Measurements from ENCODE around the gene OPA1. TPM values are rescaled to one million over a fixed set of nuclear protein-coding genes. Genes with fewer than 3 reads are reported as not detected.

Gene OPA1
- total RNA-seq, 1 donor from 2014 or later, result 61.1 TPM

GRCh38 chr3:193711166-193711485, 118.1 kb downstream of the OPA1 start:
- DNase-seq, result no peak

DNA sequence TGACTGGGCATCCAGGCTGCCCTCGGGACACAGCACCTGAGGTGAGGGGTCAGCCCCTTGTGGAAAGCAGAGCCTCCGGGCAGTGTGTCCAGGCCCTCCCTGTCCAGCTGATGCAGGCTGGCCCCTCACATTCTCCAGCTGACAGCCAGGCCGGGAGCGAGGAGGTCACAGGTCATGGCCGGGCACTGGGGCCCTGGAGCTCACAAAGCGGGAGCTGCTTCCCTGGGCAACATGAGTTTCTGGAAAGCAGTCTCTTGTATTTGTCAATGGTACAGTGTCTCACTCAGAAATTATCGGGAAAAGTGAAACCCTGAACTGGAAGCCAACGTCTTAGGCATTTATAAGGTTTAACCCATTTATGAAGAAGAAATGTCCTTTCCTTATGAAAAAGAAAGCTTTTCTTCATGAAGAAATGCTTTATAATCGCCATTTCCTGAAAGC, 118.5 kb downstream of the OPA1 start:
- DNase-seq, result no peak

DNA sequence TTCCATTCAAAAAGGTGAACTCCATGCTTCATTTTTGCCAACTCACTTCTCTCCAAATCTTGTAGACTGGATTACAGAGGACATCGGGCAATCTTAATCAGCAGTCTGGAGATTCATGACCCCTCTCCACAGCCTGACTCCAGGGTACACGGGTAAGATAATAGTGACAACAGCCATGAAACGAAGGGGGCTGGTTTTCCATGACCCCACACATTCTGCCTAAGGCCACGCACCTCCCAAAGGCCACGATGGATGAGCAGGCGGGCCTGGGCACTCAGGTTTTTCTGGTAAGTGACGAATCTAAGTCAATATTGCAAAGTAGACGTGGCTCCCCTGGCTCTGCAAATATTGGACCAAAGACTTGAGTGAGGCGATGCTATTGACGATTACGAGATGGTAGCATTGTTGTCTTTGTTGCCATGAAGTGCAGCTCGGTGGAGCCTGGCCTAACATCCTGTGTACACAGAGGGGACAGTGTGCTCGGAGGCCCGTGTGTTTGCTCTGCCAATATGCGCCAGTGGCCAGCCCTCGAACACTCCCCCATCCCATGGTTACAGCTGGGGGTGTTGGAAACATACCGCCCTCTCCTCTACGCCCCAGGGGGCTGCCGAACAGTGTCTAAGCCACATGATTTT, 119.1 kb downstream of the OPA1 start:
- DNase-seq, result no peak

DNA sequence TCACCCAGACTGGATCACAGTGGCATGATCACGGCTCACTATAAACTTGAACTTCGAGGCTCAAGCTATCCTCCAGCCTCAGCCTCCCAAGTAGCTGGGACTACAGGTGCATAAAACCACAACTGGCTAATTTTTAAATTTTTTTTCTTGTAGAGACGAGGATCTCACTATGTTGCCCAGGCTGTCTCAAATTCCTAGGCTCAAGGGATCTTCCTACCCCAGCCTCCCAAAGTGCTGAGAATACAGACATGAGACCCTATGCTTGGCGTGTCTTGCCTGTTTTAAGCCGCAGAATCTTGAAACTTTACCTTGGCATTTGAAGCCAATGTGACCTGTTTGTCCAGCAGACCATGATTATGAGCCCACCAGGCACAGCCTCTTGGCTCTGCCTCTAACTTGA, 119.9 kb downstream of the OPA1 start:
- DNase-seq, result no peak

DNA sequence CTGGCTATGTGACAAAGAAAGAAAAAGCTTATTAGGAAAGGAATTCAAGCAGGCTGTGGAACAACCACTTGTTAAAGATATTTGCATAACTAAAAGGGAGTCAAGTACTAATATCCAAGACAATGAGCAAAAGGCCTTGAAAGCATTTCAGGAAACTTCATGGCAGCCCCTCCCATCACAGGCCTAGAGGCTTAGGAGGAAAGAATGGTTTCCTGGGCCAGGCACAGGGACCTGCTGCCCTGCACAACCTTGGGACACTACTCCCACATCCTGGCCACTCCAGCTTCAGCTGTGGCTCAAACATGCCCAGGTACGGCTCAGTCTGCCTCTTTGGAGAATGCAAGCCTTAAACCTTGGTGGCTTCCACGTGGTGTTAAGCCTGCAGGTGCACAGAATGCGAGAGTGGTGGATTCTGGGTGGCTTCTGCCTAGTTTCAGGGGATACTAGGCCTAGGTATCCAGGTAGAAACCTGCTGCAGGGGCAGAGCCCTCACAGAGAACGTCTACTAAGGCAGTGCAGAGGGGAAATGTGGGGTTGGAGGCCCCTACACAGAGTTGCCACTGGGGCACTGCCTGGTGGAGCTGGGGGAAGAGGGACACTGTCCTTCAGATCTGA, 121.6 kb downstream of the OPA1 start:
- DNase-seq, result no peak

- DNase-seq, result no peak
These were observed 123.1 kb downstream of the OPA1 start for GRCh38 chr3:193716150-193716549.

DNA sequence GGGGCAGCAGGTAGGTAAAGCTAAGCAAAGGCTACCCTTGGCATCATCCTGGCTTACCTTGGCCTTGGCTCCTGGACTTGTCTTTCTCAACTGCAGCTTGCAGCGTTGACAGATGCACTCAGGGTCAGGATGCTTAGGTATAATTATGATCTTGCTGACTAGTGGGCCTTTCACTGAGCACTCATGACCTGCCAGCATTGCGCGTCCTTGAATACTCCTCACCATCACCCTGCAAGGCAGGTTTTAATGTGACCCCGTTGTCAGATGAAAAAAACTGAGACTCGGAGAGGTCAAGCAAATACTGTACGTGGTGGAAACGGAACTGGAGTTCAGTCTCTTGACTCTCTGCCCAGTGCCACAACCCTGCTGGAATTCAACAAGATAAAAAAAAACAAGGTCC, 126.7 kb downstream of the OPA1 start:
- no peak for DNase-seq

- no peak for DNase-seq
These were observed 127.2 kb downstream of the OPA1 start for GRCh38 chr3:193720169-193720568.

- no peak for DNase-seq
These were observed 129.6 kb downstream of the OPA1 start for GRCh38 chr3:193722566-193722965.

DNA sequence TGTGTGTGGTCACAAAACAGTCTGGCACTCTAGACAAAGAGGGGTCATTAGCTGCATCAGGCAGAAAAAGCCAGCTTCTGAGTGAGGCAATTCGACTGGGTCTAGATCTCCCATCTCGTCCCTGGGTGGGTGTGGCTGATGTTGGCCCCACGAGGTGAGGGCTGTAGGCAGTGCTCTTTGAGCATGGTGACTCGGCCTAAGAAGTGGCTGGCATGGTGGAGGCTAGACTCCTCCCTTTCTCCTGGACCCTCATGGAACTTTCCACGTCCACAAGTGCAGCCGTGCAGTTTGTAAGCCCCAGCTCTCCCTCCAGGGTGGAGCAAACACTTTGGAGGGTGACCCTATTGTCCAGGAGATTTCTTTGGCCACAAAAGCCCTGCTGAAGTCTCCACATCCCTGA, 134.1 kb downstream of the OPA1 start:
- DNase-seq, result no peak

DNA sequence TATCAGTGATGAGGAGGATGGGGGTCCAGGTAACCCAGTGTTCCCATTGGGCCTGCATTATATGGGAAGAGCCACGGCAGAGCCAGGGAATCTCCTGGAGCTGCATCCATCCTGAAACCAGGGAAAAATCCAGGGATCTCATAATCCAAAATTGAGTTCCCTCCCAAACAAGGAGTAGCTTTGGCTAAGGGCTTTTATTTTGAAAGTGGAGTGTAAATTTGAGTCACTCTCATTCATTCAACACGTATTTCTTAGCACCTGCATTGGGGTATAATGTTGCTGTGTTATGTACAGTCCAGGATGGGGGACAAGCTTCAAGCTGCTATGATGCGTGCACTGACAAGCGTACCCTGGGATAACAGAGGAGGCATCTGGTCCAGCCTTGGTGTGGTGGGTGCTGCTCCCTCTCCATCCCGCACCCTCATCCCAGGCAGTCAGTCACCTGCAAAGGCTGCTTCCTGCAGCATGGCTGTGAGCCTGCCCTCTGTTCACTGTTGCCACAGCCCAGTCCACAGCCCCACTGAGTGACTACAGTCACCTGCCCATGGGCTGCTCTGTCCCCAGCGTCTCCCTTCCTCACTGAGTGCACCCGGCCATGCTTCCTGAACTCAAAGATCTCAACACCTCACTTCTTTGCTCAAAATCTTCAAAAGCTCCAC, 135.6 kb downstream of the OPA1 start:
- DNase-seq, result no peak

DNA sequence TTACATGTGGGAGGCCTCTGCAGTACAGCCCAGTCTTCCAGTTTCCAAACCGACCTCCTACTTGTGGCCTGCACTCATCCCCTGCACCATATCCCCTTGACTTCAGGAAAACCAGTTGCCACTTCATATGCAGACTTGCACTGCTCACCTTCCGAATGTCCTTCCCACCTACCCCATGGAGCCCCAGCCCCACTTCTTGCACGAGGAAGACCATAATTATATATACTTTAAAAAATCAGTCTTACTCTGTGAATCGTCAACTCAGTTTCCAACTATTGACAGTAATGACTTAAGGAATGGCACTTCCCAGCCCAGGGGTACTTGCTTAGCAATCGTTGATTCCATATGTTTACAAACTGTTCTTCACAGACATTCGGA, 136.1 kb downstream of the OPA1 start:
- no peak for DNase-seq

- DNase-seq, result no peak
These were observed 136.6 kb downstream of the OPA1 start for GRCh38 chr3:193729601-193730000.

DNA sequence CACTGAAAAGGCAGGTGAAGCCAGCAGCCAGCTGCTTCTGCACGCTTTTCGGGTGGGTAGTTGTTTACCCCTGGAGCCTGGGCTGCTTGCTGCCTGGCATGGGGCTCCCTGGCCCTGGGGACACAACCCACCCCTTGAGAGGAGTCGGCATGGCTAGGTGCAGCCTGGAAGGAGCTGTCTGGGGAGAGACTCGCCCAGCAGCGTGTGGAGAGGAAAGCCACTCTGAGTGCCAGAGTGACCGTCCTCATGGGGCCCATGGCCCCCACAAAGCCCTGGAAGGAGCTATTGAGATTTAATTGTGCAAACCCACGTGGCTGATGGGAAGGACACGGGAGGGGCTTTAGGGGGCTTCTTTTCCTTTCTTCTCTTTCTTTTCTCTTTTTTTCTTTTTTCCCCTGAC, 137.5 kb downstream of the OPA1 start:
- DNase-seq, result no peak

DNA sequence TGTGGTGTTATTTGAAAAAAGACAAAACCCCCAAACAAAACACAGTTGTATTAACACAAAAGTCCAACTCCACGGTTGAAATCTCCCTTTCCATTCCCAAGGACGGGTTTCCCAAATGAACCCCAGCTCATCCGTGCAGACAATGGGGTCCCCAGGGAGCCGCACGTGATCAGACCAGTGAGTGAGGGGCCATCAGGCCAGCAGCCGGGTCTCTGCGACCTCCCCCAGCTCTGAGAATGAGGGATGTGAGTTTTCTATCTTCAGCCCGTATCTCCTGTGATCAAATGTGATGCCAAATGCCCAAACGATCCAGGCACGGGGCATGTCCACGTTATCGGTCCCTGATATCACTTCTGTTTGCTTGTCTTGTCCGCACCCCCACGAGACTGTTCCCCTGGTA, 138.0 kb downstream of the OPA1 start:
- no peak for DNase-seq

DNA sequence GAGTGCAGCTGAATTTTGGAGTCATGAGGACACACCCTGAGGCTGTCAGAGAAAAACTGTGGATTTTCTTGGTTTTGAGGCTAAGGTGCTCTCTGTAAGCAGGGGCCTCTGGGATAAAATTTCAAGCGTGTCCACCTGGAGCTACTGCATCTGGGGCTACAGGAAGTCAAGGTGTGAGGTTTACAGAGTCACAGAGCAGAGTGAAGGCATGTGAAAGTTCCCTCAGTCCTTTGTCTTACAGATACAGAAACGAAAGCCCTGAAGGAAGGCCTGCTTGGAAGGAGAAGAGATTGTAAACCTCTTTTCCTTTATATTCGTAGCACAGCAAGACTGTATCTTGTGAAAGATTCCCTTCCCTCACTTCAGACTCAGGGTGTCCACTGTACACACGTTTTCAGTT, 138.6 kb downstream of the OPA1 start:
- no peak for DNase-seq

DNA sequence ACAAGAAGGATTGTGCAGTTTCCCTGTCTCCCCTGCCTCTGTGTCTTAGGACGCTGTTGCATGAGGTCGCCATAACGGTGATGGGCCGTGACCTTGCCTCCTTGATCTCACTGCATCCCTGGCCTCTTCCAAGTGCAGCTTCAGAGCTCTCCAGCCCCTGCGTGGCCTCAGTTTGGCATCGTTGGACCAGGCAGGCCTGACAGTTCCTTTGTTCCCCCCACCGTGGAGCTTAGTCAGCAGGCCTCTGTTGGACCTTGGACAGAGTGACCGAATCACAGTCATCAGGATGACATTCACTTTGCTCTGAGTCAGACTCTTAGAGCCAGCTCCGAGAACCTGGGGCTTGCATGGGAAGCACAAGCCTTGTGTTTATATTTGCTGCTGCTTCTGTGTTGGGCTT, 139.4 kb downstream of the OPA1 start:
- no peak for DNase-seq

DNA sequence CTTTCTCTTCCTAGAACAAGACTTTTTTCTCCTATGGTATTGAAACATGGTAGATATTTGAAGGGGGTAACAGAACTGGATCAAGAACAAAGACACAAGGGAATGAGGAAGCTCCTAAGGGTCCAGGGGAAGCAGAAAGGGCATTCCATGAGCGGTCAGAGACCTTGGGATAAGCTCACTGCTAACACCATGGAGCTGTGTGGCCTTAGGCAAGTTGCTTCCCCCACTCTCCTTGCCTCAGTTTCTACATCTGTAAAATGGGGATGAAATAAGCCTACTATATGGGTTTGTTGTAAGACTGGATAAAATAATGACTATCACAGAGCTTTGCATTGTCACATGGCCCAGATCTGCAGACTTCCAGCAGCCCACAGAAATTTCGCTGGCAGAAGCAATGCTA, 139.8 kb downstream of the OPA1 start:
- no peak for DNase-seq

DNA sequence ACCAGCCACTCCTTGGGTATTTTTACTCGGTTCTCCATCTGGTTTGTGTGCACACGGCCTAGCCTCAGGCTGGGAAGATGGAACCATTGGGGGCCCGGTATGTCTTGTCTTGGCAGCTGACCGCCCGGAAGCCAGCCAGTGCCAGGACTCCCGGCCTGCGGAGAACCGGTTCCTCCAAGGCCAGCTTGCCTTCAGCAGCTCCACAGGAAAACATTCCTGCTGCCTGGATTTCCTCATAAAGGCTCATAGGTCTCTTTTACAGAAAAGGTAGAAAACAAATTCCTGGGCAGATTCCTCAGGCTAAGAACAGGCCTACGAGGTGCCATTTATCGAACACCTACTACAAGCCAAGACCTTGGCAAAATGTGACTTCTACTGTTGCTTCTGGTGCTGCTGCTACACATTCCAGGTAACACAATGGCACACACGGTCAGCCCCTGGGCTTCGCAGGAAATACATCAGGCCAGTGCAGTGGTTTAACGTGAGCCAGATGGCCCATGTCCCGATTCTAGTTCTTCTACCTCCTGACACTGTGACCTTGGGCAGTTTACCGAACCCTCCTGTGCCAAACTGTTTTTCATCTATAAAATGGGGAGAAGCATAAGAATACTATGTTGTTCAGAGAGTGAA, 141.8 kb downstream of the OPA1 start:
- DNase-seq, result no peak

DNA sequence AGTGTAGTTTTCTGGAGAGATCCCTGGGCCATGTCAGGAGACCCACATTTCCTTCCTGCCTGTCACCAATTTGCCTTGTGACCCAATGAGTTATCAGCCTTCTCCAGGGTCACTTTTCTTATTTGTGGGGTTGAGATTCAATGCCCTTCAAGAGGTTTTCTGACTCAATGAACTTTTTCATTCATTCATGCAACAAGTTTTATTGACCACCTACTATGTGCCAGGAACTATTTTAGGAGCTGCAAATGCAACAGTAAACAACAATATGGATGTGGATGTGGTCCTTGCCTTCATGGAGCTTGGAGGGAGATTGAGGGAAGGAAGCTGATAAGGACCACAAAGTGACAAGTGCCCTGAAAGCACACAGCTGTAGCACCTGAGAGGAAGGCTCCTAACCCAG, 142.8 kb downstream of the OPA1 start:
- DNase-seq, result no peak

GRCh38 chr3:193736616-193737015, 143.6 kb downstream of the OPA1 start:
- DNase-seq, result no peak

DNA sequence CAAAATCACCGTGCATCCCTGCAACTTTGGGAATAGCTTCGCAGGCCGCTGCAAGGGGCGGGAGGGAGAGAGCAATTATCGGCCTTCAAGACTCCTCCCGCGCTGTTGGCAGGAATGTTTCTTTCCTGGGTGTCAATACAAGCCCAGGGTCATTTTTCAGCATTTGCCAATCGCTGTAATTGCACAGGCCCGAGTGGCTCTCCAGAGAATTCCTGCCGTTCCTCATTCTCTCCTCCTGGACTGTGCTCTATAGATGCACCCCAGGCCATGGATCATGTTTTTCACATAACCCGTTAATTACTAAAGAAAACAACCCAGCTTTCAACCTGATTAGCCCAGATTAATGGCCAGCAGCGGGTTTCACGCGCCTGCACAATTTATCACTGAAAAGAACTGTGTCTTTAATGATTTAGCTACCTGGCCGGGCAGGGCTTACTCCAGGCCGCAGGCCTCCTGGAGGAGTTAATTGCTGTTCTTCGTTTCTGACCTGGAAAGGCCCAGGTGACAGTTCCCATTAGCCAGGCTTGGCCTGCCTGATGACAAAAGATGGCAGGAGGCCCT, 144.3 kb downstream of the OPA1 start:
- no peak for DNase-seq

- DNase-seq, result no peak
These were observed 149.6 kb downstream of the OPA1 start for GRCh38 chr3:193742628-193743027.

DNA sequence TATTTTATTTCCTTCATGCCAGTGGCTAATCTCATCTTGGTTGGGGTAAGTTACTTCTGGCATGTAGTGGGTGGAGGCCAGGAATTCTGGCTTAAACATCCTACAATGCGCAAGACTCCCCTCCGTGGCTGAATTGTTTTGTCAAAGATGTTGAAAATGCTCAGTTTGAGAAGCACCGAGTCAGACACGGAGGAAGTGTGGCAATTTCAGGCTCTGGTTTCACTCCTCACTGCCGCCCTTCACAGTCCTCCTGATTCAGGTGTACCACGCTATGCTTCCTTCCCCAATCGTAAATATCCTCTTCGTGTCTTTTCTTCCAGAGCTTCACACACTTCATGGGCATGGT, 150.7 kb downstream of the OPA1 start:
- DNase-seq, result no peak

All from dermis blood vessel endothelial cell (primary cell).